HG02763 (cell line): ENCODE measurements around the gene HNRNPA1.
A peak's percentile ranks its signal among the peaks of the same experiment; 100 is the strongest.
"Not testable (repeated sequence)": the region's sequence is repeated elsewhere in the genome, so short reads cannot be mapped to it uniquely, and the experiment has no call there.

Source experiments
- ATAC-seq: cut with Tn5 transposase; IDR thresholded peaks from one replicate; pipeline ENCODE4 v1.9.1; 2021; ENCODE audit warnings: mild to moderate bottlenecking, moderate library complexity; ENCODE audit not compliant: unreplicated experiment

Gene HNRNPA1

DNA sequence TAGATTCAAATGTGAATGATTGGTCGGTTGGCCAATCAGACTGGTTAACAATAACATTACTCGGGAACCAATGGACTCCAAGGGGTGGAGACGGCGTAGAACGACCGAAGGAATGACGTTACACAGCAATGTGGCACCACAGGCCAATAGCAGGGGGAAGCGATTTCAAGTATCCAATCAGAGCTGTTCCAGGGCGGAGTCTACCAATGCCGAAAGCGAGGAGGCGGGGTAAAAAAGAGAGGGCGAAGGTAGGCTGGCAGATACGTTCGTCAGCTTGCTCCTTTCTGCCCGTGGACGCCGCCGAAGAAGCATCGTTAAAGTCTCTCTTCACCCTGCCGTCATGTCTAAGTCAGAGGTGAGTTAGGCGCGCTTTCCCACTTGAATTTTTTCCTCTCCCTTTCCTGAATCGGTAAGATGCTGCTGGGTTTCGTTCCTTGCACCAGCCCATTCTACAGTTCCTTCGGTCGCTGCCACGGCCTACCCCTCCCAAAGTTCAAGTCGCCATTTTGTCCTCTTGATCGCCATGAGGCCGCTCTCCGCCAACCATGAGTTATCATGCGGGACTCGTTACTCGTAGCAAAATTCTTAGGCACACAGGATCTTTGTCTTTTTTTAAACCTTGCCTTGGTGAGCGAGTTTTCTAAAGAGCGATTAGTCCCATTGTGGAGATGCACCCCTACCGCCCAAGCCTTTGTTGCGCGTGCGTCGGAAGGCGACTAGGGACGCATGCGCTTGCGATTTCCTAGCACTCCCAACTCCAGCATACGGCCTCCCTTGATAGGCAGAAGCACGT, at the start of gene HNRNPA1:
HNRNPA1 (plus strand) TSS at position 259 of the 793 bp plus-strand sequence; CDS start at position 341, 82 bp downstream.
- peak; percentile 85 for ATAC-seq

DNA sequence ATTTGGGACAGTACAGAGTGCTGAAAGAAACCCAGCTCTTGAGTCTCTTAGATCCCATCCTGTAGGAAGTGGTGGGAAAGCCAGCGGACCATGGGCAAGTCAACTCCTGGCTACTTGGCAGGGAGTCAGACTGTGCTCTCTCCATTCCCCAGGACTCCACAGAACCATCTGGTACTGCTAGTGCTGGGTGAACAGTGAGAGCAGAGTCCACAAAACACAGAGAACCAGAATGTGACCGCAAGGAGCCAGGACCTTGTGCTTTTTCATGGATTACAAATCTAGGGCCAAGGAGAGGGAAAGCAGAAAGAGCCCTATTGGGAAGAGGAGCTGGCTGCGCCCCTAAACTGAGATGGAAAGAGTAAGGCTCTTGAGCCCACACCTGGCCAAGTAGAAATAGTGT, 49.3 kb upstream of the HNRNPA1 start:
- ATAC-seq: not testable (repeated sequence)

DNA sequence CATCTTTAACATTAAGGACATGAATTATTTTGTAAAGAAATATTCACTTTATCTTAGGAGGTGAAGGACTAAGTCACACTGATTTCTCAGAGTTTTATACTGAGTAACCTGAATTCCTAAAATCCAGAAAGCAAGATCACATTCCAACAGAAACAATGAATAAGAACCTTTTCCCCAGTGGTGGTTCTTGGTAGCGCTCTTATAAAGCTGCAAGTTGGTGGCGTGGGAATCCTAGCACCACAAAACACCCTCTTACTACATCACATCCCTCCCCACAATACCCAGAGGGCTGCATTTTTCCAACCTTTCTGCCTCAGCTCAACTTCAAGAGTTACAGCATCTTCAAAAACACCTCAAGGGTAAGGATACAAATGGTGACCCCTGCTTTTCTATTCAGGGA, 47.7 kb upstream of the HNRNPA1 start:
- no peak for ATAC-seq

DNA sequence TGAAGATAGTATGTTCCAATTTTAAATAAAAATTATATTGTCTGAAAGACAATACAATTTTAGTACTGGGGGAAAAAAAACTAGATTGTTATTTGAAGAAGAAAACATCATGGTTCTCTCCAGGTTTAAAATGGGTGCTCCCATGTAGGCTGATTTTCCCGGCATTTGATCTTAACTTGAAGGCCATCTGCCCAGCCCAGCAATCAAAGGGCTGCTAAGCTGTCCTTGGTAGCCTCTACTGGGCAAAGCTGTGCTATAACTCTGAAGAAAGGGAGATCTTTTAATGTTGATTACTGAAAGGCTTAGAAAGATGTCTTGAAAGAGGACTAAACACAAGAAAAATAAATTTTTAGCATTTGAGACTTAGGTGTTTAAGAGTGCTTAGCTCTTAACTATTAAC, 42.0 kb upstream of the HNRNPA1 start:
- no peak for ATAC-seq

DNA sequence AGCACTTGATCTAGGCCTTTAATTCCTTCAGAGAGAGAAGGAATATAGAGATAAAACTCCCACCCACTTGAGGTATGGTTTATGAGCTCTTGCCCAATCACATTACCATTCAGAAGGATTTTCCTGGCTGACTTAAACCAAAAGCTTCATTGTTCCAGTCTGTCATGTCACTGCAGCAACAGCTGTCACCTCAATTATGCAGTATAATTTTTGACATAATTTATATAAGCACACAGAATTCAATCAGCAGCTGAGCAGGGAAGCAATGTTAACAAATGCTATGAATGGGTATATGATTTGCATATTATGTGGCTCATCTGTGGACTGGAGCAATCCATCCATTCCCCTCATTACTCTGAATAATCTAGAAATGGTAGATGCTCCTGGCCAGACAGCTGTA, 40.9 kb upstream of the HNRNPA1 start:
- ATAC-seq: no peak

DNA sequence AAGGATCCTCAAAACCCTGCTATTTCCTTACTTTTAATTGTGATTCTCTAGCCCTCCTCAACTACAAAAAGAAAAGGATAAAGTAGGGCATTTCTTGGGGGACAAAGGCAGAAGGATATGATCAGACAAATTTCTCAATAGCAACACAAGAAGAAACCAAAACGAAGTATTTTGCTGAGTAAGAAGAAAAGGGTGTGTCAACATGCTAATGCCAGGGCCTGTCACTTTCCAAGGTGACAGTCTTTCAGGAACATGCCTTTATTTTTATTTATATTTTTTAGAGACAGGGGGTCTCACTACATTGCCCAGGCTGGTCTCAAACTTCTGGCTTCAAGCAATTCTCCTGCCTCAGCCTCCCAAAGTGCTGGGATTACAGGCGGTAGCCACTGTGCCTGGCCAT, 40.4 kb upstream of the HNRNPA1 start:
- ATAC-seq: no peak

DNA sequence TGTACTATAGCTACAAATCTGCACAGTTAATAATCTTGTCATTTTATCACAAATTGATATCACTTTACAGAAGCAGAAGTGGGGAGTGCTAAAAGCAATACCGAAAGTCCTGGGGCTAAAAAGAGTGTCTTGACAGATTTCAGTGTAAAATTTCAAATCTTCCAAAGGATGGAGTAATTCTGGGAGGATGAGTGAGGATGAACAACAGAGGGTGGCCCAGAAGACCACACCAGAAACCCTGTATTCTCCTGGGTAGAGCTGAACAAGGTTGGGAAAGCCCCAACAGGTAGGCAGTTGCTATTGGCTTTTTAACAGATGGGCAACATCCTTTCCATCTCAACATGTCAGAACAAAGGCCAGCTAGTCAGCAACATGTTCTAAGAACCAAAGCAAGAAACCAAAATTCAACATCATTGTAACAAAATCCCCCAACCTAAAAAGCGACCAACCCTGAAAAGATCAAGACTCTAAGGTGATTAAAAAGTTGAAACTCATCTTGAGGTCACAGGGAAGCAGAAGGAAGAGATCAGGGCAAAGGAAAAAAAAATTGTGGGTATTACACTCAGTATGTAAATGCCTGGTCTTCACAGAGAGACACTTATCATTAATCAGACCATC, 39.4 kb upstream of the HNRNPA1 start:
- no peak for ATAC-seq

DNA sequence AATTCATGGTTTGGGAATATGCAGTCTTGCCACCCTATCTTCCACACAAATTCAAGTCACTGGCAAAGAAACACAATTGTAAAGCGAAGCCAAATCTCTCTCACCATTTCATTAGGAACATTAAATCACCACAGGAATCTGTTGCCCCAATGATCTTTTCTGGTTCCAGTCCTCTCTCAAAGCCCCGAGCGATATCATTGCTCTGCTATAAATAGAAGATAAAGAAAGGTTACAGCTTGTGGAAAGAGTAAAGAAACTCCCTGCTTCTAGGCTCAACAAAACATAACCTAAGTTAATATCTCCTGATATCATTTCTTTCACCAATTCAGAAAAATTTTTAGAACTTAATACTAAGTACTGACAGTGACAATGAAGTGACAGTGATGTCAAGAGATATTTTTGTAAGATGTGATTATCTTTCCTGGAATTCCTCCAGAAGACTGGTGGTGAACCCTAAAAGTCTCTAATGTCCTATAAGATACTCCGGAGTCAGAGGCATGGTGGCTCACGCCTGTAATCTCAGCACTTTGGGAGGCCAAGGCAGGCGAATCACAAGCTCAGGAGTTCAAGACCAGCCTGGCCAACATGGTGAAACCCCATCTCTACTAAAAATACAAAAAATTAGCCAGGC, 34.4 kb upstream of the HNRNPA1 start:
- ATAC-seq: no peak

DNA sequence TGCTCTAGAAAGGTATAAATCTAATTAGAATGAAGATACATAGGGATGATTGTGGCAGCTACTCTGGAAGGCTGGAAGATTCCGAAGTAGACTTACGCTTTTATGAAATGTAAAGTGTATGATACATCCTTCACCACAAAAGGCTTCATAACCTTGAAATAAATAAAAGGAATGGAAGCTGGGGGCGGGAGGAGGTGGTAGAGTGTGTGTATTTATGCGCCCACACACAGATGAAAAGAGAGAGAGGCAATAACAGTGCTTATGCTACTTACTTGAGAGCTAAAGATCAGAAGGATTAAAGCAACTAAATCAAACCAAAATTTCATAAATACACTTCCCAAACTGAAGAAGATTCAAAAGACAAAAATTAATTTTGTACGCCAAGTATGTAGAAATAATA, 31.0 kb upstream of the HNRNPA1 start:
- no peak for ATAC-seq

DNA sequence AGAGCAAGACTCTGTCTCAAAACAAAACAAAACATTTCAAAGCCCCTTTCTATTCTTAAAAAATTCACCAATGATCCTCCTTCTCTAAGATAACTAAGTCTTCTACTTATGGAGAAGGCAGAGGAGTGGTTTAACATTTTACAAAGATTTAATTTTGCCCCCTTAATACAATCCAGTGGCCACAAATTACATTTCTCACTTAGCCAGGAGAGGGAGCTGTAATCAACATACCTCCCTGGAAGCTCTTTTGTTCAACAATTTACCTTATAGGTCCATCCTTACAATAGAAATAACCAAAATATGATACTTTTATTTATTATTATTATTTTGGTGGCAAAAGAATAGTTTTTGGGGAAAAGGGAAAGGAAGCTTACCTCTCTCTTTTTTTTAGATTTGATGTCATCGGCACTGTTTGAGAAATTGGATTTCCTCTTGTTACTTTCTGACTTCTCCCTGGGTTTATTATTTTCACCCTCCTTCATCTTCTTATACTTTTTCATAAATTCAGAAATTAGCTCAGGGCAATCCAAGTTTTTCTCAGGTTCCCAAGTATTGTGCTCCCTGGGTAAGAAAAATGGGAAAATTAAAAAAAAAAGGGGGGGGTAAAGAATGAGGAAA, 28.8 kb upstream of the HNRNPA1 start:
- no peak for ATAC-seq

DNA sequence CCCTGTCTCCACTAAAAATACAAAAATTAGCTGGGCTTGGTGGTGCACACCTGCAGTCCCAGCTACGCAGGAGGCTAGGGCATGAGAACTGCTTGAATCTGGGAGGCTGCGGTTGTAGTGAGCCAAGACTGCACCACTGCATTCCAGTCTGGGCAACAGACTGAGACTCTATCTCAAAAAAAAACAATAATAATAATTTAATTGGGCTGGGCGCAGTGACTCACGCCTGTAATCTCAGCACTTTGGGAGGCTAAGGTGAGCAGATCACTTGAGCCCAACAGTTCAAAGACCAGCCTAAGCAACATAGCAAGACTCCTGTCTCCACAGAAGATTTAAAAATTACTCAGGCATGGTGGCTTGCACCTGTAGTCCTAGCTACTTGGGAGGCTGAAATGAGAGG, 27.3 kb upstream of the HNRNPA1 start:
- ATAC-seq: no peak

DNA sequence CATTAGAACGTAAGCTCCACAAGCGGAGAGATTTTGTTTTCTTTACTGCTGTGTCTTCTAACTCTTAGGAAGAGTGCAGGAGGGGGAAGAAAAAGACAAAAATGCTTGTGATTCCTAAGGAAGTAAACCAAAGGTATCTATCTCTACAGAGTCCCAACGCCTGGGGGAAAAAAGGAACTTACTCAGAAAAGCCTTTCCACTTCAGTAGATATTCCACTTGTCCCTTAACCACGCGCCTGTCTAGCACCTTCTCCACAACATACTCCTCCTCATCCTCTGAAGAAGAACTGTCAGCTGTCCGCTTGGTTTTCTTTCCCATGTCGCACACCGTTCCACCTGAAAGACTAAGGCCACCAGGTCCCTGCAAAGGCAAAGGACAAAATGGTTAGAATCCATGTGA, 23.2 kb upstream of the HNRNPA1 start:
- ATAC-seq: no peak

DNA sequence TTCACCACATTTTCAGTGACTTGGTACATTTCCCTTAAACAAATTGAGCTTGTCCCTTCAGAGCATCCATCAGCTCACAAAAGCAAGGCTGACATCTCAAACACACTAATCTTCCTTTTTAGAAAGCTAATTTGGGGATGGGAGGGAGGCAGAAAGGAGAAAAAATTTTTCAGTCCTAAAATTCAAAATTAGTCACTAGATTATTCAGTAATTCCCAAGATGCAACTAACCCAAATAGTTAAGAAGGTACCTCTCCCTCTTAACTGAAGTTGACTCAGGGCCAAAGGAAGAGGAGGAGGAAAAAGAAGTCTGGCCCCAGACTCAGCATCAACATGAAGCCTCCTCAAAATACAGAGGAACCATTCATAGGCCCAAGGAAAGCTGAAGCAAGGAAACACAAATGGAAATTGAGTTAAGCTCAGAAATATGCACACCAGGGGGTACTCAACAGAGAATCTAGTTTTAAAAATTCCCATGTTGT, 22.3 kb upstream of the HNRNPA1 start:
- no peak for ATAC-seq

DNA sequence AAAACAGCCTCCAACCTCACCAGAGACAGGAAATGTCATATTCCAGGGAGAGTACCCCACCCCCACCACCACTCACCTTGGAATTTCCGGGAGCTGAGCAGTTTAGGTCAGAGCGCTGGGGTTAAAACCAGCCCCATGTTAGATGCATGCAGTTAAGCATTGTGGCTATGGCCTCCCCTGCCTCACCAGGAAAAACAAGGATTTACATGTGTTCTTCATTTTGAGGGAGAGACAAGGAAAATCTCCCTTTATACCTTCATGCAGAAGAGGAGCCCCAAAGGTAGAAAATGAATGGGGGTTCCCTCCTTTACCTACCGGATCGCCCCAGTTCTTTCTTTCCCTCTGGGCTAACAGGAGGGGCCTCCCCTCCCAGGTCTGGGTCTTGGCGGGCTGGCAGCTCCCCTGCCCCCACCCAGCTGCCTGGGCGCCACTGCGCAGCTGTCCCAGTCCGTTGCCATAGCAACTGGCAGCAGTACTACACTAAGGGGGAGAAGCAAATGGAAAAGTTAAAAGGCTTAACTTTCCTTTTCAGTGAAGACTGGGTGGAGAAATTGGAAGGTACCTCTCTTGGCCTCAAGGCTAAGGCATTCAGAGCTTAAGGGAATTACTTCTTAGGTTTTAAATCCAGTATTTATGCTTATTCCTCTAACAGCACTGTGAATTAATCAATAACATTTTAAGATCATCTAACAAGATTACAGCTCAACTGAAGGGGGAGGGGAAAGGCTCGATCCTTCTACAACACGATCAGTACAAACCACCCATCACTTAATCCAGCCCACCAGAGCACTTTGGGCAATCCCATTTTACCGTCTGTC, 21.1 kb upstream of the HNRNPA1 start:
- ATAC-seq: peak; percentile 76

DNA sequence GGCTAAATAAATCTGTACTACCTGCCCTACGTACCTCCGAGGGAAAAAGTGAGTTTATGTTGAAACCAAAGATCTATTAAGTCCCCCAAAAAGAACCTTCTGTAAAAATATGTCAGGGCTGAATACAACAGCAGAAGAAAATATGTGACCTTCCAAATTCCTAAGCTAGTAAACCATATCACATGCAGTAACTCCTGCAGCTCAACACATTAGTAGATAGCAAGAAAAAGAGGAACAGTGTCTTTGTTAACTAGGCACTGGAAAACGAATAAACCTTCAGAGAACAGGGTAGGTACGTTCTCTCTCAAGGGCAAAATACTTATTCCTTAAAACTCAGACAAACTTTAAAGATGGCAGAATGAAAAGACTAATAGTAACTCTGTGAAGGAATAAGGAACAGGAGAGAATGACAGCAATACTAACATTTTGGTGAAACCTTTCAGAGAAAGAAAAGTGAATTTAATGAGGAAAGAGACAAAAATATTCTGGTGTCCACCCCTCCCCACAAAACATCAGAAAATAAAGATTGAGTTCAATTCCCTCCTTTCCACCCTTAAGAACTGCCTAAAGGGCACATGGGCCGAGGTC, 18.6 kb upstream of the HNRNPA1 start:
- no peak for ATAC-seq

DNA sequence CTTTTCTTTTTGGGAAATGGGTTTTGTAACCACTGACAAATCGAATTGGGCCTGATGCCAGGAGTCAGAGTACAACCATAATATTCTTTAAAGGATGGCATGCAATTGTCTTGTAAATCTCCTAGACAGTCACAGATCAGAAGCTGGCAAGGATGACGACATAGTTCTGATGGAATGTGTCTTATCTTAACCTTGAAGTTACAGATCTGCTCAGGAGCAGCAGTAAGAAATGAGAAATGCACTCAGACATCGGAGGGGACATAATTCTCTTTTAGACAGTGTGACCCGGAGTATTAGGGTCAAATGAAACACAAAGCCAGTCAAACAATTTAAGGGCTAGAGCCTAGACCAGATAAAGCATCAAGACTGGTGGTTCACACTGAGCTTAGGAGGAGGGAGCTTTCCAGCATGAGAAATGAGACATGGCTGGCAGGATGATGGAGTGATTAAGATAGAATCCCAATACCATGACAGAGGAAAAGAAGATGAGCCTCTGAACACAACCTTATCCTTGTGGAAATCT, 18.1 kb upstream of the HNRNPA1 start:
- ATAC-seq: no peak

DNA sequence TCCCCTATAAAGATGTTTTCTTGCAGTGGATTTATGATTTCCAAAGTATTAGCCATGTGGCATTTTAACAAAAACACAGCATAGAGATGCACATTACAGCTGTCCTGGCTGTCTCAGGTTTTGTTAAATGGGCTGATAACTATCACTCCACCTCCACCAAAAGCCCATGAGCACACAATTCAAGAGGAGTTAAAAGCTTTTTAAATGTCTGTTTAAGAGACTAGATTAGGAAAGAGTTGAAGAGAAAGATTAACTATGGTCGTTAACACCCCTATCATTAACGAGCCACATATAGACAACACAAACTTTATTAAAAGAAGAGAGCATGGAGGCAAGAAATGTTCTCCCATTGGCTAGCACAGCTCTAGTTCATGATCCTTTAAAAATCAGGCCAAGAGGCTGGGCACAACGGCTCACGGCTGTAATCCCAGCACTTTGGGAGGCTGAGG, 15.1 kb upstream of the HNRNPA1 start:
- no peak for ATAC-seq

DNA sequence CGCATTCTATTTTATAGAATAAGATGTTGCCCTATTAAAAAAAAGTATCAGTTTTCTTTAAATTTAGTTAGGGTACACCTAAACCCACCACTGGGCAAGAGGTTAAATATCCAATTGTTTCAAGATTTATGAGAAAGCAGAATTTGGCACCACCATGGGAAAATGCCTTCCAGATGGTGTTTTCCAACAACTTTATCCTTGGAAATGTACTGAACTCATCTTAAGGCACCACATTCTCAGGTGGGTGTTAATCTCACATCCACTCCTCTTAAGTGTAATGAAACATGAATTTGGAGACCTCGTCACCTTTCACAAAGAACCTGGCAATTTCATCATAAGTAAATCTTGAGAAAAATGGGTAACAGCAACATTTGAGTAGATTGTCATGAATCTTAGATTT, 13.7 kb upstream of the HNRNPA1 start:
- ATAC-seq: no peak

DNA sequence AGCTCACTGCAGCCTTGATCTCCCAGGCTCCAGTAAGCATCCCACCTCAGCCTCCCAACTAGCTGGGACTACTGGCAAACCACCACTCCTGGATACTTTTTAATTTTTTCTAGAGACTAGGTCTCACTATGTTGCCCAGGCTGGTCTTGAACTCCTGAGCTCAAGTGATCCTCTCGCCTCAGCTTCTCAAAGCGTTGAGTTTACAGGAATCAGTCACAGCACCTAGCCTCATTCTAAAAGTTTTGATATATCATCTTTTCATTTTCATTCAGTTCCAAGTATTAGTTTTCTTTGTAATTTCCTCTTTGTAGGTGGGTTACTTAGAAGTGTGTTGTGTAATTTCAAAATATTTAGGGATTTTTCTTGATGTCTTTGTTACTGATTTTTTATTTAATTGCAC, 10.2 kb upstream of the HNRNPA1 start:
- ATAC-seq: no peak

DNA sequence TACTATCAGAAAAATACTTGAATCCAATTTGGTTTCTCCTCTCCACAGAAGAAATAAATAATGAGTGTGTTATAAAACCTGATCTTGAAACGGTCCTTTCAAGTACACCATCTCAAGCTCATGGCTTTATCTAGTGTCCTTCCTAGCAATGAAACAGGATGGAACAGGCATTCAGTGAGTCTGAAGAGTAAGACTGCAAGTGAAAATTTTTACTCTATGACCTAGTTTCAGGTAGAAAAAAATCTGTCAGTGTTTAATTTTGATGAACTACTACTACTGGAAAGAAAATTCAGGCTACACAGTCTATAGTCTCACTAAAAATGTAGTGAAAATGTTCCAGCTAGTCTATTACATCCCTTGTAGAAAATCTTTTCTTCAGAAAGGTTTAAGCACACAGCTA, 8.3 kb upstream of the HNRNPA1 start:
- no peak for ATAC-seq
